Tibial artery (tissue), 4 donors: ENCODE measurements around the gene KIAA0825.

ENCODE experiments used
- DNase-seq, 2 donors: peaks; one replicate each; pipeline ENCODE4 v3.0.0-alpha.2; 2019
- H3K27ac ChIP-seq, 2 donors: fragments of 200-600 bp; sonication (generic) in 1 of 2; 1 replicate in 1 of 2; 2 replicates in 1 of 2; pipeline ENCODE4 v1.5.1; 2018 to 2019; ENCODE audit warnings: mild to moderate bottlenecking in 1 of 2
- H3K27me3 ChIP-seq, 2 donors: fragments of 200-600 bp; sonication (generic) in 1 of 2; one replicate each; pipeline versions ENCODE4 v1.5.1 to v1.6.0; 2016 to 2019
- H3K36me3 ChIP-seq, 3 donors: fragments of 200-600 bp; sonication (generic) in 2 of 3; one replicate each; pipeline ENCODE4 v1.5.1; 2016 to 2019; ENCODE audit warnings: mild to moderate bottlenecking in 2 of 3
- H3K4me1 ChIP-seq, 4 donors: fragments of 200-600 bp; sonication (generic) in 2 of 4; 1 replicate in 3 of 4; 2 replicates in 1 of 4; pipeline ENCODE4 v1.5.1; 2016 to 2019
- H3K4me3 ChIP-seq, 2 donors: fragments of 200-600 bp; sonication (generic) in 1 of 2; 1 replicate in 1 of 2; 2 replicates in 1 of 2; pipeline ENCODE4 v1.5.1; 2018 to 2019; ENCODE audit warnings: mild to moderate bottlenecking in 2 of 2
- H3K9me3 ChIP-seq, 3 donors: fragments of 200-600 bp; sonication (generic) in 1 of 3; one replicate each; pipeline ENCODE4 v1.5.1; 2016 to 2019
- intact Hi-C: fragments of 100-400 bp; cut with DNase I; formaldehyde crosslinking; loops from one replicate; pipeline ENCODE4 v1.15.0; 2023; ENCODE audit warnings: low total_unique reads
- TF ChIP-seq, protein P1 (sequence below), 2 experiments: fragments of 200-600 bp in 1 of 2; fragments of 450-650 bp in 1 of 2; IDR thresholded peaks; one replicate each; pipeline ENCODE4 v1.5.1; 2017 to 2019; ENCODE audit warnings: antibody characterized with exemption in 2 of 2, mild to moderate bottlenecking in 1 of 2, moderate library complexity in 1 of 2

The KIAA0825 gene

DNA sequence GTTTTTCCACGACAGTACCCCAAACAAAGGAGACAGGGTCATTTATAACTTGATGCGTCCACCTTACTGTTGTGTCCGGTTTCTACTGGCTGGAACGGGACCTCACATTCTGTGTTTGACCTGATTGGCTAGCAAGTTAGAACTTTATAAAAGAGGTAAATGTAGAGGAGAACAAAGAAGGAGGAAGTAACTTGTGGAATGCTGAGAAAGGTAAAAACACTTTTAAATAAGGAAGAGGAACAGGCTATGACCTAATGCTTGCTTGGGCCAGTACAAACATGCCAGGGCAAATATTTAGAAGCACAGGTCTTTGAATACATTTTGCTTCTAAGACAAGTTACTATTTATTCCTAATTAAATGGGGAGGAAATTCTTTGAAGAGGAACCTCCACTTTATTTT lies 251.6 kb downstream of the KIAA0825 start:
- H3K27ac ChIP-seq: no peak overlapping the region
- H3K9me3 ChIP-seq: no peaks in the 10 kb centered on the region
- H3K4me1 ChIP-seq: no peaks in the 10 kb centered on the region
- intact Hi-C loops: no loop called here
- no peaks in the 10 kb centered on the region for H3K36me3 ChIP-seq
- TF ChIP-seq, protein P1, sequence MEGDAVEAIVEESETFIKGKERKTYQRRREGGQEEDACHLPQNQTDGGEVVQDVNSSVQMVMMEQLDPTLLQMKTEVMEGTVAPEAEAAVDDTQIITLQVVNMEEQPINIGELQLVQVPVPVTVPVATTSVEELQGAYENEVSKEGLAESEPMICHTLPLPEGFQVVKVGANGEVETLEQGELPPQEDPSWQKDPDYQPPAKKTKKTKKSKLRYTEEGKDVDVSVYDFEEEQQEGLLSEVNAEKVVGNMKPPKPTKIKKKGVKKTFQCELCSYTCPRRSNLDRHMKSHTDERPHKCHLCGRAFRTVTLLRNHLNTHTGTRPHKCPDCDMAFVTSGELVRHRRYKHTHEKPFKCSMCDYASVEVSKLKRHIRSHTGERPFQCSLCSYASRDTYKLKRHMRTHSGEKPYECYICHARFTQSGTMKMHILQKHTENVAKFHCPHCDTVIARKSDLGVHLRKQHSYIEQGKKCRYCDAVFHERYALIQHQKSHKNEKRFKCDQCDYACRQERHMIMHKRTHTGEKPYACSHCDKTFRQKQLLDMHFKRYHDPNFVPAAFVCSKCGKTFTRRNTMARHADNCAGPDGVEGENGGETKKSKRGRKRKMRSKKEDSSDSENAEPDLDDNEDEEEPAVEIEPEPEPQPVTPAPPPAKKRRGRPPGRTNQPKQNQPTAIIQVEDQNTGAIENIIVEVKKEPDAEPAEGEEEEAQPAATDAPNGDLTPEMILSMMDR (IDR thresholded peaks at IDR 0.05): no peak
- no peak for DNase-seq
- no peak overlapping the region for H3K4me3 ChIP-seq
- no peaks in the 10 kb centered on the region for H3K27me3 ChIP-seq

DNA sequence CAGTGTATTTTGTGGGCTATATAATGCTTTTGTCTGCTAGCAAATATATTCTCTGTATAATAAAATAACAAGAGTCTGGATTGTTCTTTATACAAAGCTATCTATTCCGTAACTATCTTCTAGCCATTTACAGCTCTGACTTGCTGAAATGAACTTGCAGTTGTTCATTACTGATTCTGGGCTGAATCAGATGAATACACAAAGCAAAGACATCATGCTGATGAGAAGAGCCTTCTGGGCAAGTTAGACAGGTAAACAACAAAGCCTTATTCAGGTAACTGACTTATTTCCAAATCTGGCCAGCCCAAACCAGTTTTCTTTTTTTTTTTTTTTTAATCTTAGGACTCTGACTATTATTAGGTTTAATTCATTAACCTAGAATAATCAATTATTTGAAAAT lies 255.5 kb downstream of the KIAA0825 start:
- H3K27me3 ChIP-seq: no peaks in the 10 kb centered on the region
- H3K4me3 ChIP-seq: no peak overlapping the region
- no peak for DNase-seq
- no peaks in the 10 kb centered on the region for H3K36me3 ChIP-seq
- TF ChIP-seq, protein P1 (IDR thresholded peaks at IDR 0.05): no peak
- no peaks in the 10 kb centered on the region for H3K4me1 ChIP-seq
- intact Hi-C loops: no loop called here
- no peak overlapping the region for H3K27ac ChIP-seq
- H3K9me3 ChIP-seq: no peaks in the 10 kb centered on the region

DNA sequence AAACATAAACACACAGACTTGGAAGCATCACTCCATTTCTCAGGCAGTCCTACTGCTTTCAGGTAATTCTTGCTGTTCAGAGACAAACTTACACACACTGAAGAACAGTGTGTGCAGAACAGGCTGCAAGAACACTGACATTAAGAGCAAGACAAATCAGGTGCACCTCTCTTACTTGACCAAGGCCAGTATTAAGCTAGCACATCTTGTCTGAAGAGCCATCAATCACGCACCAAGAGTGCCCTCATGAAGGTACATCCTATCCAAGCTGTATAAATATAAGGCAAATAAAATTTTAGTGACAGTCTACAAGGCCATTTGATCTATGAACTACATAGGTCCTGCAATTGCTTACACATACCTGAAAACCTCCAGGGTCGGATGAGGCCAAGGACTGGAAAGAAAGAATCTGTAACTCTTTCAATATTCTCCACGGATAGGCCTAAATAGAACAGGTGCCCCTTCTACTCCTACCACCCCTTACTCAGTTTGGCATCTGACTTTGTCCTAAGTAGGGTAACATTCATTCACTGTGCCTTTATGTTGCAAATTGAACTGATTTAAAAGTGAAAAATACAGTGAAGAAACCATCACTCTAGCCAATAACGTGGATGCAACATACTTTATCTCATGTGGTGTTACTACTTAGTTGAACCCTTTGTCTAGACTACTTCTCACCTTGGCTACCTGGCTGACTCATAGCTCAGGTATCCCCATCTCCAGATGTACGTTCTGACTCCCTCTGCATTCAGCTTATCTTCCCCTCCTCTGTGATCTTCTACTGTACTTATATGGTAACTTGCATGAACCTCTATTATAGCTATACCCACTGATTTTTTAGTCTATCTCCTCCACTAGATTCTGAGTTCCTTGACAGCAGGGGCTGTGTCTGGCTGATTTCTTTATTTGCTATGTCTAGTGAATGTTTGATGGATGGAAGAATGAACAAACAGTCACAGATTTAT lies 256.3 kb downstream of the KIAA0825 start:
- H3K27me3 ChIP-seq: no peaks in the 10 kb centered on the region

DNA sequence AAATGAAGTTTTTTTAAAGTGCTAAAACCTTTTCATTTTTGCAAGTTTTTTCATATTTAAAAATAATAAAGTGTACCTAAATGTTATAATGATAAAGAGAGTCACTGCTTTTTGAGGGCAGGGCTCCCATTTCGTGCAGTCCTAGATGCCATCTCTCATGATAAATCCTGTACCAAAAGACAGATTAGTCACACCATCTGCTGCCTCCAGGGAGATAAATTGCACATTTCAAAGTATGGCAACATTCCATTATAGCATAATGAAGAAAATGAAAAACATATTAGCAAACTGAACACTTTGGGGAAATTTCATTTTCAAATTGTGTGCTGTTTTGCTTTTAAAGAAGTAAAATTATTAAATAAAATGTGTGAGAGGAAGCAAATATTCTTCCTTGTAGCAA lies 257.2 kb downstream of the KIAA0825 start:
- no peaks in the 10 kb centered on the region for H3K4me1 ChIP-seq
- no peaks in the 10 kb centered on the region for H3K27me3 ChIP-seq
- intact Hi-C loops: no loop called here
- H3K4me3 ChIP-seq: no peak overlapping the region
- no peaks in the 10 kb centered on the region for H3K9me3 ChIP-seq
- TF ChIP-seq, protein P1 (IDR thresholded peaks at IDR 0.05): no peak
- H3K27ac ChIP-seq: no peak overlapping the region
- H3K36me3 ChIP-seq: no peaks in the 10 kb centered on the region
- DNase-seq: no peak

More for the DNA sequence above, 256.3 kb downstream of the KIAA0825 start:
- H3K36me3 ChIP-seq: no peaks in the 10 kb centered on the region
- intact Hi-C loops: no loop called here
- TF ChIP-seq, protein P1 (IDR thresholded peaks at IDR 0.05): no peak
- no peak overlapping the region for H3K4me3 ChIP-seq
- H3K4me1 ChIP-seq: no peaks in the 10 kb centered on the region
- H3K9me3 ChIP-seq: no peaks in the 10 kb centered on the region
- H3K27ac ChIP-seq: no peak overlapping the region
- DNase-seq: no peak

DNA sequence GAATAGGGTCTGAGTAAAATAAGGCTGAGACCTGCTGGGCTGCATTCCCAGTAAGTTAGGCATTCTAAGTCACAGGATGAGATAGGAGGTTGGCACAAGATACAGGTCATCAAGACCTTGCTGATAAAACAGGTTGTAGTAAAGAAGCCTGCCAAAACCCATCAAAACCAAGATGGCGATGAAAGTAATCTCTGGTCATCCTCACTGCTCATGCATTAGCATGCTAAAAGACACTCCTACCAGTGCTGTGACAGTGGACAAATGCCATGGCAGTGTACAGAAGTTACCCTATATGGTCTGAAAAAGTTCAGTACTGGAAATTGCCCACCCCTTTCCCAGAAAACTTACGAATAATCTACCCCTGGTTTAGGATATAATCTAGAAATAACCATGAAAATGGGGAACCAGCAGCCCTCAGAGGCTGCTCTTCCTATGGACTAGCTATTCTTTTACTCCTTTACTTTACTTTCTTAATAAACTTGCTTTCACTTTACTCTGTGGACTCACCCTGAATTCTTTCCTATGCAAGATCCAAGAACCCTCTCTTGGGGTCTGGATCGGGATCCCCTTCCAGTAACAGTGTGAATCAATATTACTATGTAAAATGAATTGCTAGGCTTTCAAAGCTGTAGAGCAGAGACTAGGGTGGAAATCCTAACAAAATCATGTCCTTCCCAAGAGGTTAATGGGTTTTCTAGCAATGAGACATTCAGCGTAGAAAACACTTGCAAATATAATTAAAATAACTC lies 257.8 kb downstream of the KIAA0825 start:
- Histone ChIP-seq H3K27me3 (no peaks in the 10 kb centered on the region), H3K27ac (no peak overlapping the region), H3K4me3 (no peak overlapping the region), H3K36me3 (no peaks in the 10 kb centered on the region), H3K4me1 (no peaks in the 10 kb centered on the region), H3K9me3 (no peaks in the 10 kb centered on the region)
- intact Hi-C loops: no loop called here
- DNase-seq: no peak
- TF ChIP-seq, protein P1 (IDR thresholded peaks at IDR 0.05): no peak
